HS-5 (cell line): ENCODE results near the gene PTPRT.

Source experiments
- DNase-seq: peaks from one replicate; pipeline ENCODE4 v3.0.0-alpha.2; 2012; ENCODE audit warnings: low read depth

The PTPRT gene

DNA sequence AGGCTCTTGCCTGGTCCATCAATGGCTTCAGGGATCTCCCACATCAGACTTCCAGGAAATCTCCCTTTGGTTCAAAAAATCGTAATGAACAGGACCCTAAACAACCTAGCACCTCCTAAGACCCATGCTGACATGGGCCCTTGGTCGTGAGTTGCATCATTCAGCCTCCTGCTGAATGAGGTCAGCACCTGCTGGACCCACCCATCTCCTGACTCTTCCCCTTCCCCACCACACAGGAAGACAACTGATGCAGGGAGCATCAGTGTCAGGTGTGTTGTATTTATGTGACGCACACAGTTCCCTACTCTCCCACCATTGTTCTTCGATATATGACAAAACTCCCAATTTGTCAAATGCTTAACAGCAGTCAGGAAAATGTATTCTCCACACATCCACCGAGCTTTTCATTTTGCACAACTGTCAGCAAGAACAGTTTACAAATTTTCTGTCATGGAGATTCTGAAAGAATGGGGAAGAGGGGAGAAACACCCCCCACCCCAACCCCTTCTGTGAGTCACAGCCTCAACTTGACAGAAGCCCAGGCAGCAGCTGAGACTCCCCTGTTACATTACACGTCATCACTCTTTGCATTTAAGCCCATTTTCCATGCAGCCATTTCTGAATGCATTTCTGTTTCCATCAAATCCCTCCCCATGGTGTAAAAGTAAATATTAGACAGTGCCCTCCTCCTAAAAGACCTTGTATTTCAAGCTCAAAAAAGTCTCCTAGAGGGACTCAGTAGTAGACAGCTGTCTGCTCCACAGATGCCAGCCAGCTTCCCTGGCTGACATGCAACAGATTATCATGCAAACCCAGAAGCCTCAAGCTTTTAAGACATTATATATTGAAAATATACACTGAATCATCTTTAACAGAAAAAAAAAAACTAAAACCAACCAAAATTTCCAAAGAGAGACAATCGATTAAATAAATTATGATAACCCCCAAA is 577.5 kb downstream of the PTPRT start:
- DNase-seq: no peak

DNA sequence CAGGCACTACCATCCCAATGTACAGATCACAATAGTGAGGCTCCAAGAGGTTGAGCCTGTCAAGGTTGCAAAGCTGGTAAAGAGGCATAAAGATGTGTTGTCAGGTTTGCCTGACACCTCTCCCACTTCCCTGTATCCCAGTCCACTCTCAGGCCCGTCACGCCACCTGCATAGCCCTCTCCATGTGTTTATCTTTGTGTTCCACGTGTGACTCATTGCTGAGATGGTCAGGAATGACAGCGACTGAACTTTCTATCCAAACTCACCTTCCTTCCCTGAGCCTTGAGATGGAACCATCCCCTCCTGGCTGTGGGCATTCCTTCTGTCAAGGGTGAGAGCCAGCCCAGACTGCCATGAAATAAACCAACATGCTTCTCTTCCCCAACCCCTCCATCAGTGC is 578.3 kb downstream of the PTPRT start:
- DNase-seq: no peak

DNA sequence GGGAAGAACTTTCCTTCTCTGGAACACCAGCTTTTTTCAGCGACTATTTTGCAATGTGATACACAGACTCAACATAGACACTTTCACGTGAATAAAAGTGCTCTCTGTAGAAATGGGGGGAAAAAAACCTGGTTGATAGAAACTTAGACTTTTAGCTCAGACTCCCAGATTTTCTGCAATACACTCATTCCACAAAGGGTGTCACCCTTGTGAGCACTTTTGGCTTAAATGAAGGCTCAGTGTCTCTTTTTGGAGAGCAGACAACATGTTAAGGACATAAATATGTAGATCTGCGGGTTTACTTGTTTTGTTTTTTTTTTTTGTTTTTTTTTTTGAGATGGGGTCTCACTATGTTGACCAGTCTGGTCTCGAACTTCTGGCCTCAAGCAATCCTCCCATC is 579.6 kb downstream of the PTPRT start:
- DNase-seq: no peak

DNA sequence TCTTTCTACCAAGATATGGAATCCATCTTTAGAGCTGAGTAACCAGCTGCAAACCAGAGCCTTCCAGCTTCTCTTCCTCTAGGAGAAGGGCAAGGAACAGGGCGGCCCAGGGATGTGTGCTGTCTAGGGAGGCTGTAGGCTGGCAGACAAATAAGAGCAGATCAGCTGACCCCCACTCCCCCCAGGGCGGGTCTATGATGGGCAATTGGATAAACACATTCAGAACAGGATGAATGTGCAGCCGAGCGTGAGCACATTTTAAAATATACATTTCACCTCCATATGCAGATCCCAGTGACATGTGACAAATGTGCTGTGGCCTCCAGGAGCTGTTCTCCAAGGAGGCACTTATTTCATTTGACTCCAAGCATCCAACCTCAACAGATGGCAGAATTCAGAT is 580.1 kb downstream of the PTPRT start:
- DNase-seq: no peak

DNA sequence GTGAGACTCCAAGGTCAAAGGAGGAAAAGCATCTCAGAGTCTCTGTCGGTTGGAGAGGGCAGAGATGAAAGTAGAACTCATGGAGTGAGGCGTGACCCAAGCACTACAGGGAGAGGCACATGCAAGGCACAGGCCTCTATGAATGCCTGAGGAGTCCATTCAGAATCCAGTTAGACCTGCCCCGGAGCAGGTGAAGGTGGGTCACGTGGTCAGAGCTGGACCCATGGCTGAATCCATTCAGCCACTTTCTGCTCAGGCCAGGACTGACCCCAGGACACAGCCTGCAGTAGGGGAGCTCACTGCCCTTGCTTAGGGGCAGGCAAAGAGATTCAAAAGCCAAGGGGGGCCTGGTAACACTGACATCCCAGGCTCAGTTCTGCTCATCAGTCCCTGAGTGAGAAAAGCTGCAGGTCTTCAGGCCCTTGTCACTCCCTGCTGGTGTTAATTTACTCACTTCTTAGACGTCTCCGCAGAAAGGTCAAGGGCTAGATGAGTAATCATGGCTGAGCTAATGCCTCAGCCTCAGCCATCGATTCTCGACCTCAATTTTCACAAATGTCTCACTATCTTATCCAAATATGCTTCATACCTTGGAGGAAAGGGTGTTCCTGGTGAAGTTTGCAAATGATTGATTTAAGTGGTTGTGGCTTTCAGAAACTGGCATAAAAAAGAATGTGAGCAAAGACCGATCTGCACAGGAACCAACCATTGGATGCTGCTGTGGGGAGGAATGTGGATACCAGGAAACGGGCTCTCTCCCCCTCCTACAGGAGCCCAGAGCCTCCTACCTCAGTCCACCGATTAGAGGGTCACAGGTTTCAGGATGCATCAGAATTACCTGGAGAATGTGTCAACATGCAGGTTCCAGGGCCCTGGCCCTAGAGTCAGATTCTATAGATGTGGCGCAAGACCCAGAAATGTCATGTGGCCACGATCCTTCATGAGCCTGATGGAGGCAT is 584.4 kb downstream of the PTPRT start:
- no peak for DNase-seq

DNA sequence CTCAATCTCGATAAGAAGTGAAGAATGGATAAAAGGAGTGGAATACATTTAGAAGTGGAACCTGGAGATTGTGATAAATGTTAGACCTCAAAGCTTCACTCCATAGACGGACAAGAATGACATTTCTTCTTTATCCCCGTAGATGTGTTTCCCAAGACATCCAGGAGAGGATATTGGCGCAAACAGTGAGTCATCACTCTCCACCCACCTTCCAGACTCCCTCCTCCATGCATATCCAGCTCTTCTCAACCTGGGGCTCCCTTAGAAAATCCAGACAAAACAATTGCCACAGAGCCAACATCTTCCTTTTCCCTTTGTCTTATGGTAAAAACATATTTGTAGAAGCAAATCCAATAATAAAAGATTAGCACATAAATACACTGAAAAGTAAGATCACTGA is 586.1 kb downstream of the PTPRT start:
- DNase-seq: no peak

DNA sequence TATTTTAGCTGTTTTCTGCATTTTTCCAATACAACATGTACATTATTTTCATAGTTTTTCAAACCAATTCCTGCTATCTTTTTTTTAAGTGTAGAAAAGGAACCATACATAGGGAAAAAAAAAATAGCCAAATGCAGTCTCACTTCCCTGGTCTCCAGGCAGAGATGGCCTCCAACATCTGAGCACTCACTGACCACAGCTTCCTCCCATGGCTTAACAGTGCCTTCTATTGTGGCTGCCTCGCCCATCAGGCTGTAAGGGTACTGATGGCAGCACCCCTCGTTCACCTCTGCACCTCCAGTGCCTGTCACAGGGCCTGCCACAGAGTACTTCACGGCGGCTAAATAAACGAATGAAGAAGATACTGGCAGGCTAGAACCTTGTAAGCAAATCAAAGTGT is 591.1 kb downstream of the PTPRT start:
- no peak for DNase-seq

DNA sequence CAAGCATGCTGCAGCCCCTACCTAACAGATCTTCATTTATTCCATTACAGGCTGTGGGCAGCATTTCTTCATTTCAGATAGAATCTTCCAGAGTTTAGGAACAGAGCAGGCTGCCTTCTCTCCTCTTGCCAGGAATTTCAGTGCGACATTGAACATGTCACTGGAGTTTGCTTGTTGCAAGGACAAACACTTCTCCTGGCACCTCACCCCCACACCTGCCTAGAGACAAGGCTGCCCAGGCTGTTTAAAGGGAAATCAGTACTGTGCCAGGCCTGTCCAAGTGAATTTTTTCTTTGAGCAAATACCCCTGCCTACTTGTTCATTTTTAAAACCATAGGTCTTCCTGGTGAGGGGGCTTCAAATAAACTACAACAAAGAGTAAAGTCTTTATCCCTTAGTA is 594.1 kb downstream of the PTPRT start:
- no peak for DNase-seq

DNA sequence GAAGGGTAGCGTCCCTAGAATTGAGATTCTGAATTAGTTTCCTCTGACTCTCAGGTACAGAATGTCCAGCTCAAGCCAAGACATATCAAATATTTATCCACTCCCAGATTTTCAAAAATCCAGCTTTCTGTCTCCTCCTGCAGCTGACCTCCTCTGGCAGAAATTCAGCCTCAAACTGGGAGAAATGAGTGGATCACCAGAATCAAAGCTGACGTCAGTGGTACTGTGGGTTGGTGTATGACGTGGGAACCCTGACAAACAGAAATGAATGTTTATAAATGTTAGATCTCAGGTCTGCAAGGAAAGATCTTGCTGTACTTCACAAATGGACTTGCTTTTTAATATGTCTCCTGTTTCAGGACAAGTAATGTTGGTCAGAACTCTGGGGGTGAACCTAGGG is 595.0 kb downstream of the PTPRT start:
- no peak for DNase-seq

DNA sequence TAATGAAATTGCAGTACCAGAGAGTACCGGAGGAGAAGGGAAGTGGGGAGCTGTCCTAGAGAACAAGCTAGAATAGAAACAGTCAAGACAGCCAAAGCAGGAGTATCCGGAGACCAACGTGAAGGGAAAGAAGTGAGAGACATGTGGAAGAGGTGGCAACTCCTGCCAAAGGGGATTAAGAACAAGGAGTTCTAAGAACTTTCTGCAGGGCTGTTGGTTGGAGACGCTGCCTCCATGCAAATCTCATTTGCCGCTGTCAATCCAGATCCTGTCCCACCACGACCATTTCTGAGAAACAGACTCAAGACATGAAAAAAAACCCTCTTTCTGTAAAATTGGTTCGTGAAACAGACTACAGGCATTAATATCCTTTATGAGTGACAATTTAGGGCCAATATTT is 595.7 kb downstream of the PTPRT start:
- no peak for DNase-seq

DNA sequence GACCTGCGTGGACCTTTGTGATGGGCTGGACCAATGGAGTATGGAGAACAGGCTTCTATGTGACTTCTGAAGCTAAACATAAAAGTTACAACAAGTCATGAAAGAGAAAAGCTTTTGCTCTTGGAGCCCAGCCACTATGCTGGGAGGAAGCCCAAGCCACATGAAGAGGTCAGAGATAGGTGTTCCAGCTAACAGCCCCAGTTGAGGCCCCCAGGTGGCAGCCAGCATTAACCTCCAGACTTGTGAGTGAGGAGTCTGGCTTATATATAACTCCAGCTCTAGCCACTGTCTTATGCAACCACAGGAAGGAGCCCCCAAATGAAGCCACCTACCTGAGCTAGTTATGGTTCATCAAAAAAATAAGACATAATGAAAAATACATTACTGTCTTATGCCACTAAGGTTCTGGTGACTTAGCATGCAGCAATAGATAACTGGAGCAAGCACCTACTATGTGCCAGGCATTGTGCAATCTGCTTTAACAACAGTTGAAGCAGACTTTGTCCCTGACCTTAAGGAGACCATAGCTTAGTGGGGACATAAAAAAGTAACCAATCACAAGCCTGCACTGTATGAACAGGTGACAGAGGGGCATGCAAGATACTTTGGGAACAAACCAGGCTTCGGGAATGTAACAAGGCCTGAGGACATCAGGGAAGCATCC is 599.6 kb downstream of the PTPRT start:
- no peak for DNase-seq

DNA sequence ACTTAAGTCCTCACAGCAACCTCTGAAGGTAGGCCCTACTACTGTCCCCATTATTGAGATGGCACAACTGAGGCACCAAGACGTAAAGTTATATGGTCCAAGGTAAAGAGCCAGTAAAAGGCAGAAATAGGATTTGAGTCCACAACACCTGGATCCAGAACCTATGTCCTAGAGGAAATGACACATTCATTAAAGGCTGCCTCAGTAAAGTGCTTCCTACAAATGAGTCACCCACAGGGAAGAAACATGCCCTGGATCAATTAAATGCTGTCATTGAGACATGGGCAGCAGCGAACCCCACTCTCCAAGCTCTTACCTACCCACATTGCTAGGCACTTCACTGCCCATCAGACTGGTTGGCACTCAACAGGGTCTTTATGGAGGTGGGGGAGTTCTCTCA is 600.9 kb downstream of the PTPRT start:
- DNase-seq: no peak

DNA sequence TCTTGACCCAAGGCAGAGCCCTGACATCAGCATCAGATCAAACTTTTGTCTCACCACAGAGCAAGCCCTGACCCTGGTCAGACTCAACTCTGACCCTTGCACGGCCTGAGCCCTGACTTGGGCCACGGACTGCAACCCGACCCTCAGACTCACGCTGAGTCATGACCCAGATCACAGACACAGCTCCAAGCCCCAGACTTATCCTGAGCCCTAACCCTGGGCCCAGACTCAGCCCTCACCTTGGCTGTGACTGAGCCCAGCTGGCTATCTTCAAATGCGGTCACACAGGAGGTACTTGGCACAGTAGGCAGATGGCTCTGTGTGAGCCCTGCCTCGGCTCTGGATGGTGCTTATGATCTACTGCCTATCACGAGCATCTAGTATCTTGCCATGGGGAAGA is 602.3 kb downstream of the PTPRT start:
- DNase-seq: no peak

DNA sequence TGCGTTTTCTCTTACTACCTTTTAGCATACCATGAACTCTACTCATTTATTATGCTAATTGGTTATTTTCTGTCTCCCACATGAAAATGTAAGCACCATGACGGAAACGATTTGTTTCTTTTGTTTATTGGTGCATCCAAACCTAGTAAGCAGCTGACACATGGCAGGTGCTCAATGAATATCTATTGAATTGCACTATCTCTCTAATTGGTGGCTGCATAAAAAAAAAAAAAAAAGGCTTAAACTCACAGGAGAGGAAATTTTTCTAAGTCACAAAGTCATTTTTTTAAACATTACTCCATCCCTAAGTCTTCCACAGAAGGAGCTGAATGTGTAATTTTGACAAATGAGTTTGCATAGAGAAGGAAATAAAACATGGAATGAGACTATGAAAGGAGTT is 608.4 kb downstream of the PTPRT start:
- DNase-seq: no peak

DNA sequence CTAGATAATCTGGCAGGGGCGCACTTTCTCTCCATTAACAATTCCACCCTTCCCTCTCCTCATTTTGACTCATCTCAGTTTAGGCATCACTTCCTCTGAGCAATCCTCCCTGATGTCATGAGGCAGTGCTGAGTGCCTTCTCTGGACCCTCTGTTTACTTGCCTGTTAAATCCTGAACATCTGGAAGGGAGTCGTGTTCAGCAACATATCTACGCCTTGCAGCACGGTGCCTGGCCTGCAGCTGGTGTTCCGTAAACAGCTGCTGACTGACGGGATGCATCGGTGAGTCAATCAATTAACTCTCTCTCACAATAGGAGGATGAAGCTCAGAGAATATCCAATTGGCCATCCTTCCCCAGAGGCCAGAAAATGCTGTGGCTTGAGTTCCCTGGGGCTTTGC is 613.5 kb downstream of the PTPRT start:
- no peak for DNase-seq

DNA sequence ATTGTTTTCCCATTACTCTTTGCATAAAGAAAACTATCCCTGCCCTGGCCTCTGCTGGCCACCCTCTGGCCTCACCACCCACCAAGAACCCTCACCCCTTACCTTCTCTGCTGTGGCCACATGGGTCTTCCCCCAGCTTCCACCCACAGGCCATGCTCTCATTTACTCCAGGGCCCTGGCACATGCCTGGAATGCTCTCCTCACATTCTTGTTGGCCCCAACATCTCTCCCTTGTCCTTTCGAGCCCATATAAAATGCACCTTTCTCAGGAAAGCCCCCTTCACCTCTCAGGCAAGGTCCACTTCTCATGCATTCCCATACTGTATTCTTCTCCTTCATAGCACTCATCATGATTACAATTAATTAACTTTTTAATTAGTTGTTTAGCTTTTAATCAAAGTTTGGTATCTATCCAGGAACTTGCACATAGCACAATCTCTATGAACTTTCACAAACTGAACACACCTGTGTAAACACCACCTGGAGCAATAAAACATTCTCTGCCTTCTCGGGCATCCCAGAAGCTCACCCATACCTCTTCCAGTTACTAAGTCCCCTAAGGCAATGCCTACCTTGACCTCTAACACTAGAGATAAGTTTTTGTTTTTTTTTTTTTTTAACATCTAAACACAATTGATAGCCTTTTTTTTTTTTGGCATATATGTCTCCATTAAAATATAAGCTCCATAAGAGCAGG is 617.2 kb downstream of the PTPRT start:
- DNase-seq: no peak

DNA sequence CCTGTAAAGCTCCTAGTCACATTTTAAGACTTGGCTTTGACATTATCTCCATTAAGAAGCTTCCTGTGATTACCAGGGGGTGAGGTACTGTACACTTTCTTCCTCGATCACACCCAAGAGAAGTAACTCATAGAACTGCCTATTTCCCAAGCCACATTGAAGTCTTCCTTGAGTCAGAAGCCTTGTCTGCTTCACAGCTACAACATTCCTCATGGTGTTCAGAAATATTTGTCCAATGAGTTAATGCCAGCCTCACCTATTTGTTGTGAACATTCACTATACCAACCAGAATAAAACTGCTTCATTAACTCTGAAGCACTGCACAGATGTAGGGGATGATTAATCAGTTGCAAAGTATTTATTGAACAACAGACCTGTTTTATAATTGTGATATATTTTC is 622.3 kb downstream of the PTPRT start:
- DNase-seq: no peak

DNA sequence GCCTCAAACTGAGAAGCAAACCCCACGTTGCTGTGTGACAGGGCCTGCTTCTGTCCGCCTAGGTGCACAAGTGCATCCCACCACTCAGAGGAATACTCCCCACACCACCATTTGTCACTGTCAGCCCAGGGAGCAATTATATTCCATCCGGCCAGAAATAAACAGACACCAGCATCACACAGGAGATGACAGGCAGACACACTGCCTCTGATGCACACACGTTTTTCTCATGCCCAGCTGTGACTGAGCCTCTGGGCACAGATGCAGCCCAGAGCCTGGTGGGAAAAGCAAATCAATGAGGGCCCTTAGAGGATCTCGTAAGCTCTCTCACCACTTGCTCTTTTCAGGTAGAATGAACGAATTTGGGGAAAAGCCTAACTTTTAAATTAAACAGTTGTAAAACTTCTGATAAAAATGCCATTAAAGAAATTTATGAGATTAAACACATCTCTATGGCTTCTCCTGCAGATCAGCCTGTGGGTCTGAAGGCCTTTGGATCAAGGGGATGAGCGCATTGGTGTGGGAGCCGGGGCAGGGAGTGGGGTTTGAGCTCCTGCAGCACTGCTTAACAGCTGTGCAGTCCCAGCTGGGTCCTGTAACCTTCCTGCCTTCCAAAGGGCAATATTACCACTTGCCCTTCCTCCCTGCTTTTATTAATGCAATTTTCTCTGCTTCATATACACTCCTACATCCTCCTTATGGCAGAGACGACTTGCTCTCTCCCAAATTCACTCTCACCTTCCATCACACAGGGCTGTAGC is 624.3 kb downstream of the PTPRT start:
- DNase-seq: no peak

DNA sequence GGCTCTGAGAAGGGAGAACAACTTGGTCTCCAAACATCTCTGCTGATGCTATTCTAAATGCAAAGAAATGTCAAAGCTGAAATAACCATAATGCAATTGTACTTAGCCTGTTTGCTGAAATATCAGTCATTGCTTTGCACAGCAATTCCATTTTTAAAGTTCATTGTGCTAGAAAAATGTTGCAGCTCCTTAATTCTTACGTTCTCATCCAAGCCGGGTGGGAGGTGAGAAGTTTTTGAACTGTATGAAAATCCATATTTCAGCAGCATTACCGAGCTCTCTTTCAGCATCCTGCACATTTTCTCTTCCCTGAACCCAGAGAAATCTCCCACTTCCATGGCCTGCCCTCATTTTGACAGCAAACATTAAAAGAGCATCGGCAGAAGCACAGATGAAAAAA is 630.0 kb downstream of the PTPRT start:
- no peak for DNase-seq

DNA sequence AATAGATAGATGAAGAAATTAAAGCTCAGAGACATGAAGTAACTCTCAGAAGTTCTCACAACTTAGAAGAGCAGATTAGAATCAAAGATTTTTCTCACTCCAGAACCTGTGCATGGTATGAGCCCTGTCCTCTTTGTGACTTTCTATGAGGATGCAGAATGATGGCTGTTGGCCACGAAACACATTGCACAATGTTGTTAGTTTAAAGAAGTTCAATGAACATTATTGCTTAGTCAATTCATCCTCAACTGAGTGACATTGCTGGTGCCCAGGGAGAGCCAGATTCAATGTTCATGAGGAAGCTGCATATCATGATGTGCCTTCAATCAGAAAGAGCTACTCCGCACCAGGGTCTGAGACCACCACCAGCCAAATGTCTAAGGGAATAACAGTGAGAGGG is 633.1 kb downstream of the PTPRT start:
- no peak for DNase-seq

DNA sequence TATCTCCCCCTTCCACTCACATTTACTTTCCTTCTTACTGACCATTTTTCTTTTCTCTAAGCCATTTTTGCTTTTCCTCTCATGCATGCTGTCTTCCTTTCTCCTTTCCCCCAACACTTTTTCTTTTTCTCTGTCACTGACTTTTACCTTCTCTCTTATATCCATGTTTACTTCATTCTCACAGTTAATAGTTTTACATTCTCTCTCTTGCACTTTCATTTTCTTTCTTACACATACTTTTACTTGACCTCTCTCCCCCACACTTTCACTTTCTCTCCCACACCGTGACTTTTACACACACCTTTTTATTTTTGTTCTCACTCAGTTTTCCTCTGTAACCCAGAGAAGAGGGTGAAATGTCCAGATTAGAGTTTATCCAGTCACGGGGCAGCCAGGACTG is 636.3 kb downstream of the PTPRT start:
- DNase-seq: no peak
